HEK293T (cell line): ENCODE data around the gene KLHL22.
A peak's percentile ranks its signal among the peaks of the same experiment; 100 is the strongest.

Experiments
- CTCF ChIA-PET: fragments of 350-600 bp; formaldehyde crosslinking; extraction: SDS; loops from one replicate; lab custom pipeline; 2021; ENCODE audit warnings: antibody characterized with exemption, inconsistent platforms; lab: Yijun Ruan, JAX
- POLR2A ChIA-PET: fragments of 350-600 bp; formaldehyde crosslinking; extraction: SDS; loops from one replicate; lab custom pipeline; 2020; ENCODE audit warnings: antibody characterized with exemption, inconsistent platforms; lab: Yijun Ruan, JAX
- DNase-seq: peaks from one replicate; pipeline ENCODE4 v3.0.0; 2012; ENCODE audit warnings: mixed read lengths; ENCODE audit errors: extremely low spot score
- ARNT ChIP-seq: fragments of 450-650 bp; IDR thresholded peaks from 2 replicates; pipeline ENCODE4 v1.6.1; 2017; ENCODE audit warnings: mild to moderate bottlenecking
- BHLHE40 ChIP-seq: fragments of 450-650 bp; IDR thresholded peaks from 2 replicates; pipeline ENCODE4 v1.6.1; 2016; ENCODE audit warnings: mild to moderate bottlenecking, moderate library complexity, borderline replicate concordance
- CTBP1 ChIP-seq: fragments of 450-650 bp; IDR thresholded peaks from 2 replicates; pipeline ENCODE4 v1.6.1; 2016; ENCODE audit warnings: borderline replicate concordance
- ELF4 ChIP-seq: fragments of 450-650 bp; IDR thresholded peaks from 2 replicates; pipeline ENCODE4 v1.6.1; 2017; ENCODE audit warnings: antibody characterized with exemption
- FOXA1 ChIP-seq: fragments of 450-650 bp; IDR thresholded peaks from 2 replicates; pipeline ENCODE4 v1.6.1; 2016; ENCODE audit warnings: mild to moderate bottlenecking
- FOXK2 ChIP-seq: fragments of 450-650 bp; IDR thresholded peaks from 2 replicates; pipeline ENCODE4 v1.6.1; 2016; ENCODE audit warnings: mild to moderate bottlenecking
- FOXM1 ChIP-seq: fragments of 450-650 bp; IDR thresholded peaks from 2 replicates; pipeline ENCODE4 v1.6.1; 2017; ENCODE audit warnings: mild to moderate bottlenecking, borderline replicate concordance
- HDGF ChIP-seq: fragments of 450-650 bp; IDR thresholded peaks from 2 replicates; pipeline ENCODE4 v1.6.1; 2017; ENCODE audit warnings: antibody characterized with exemption, borderline replicate concordance
- L3MBTL2 ChIP-seq: fragments of 450-650 bp; conservative IDR thresholded peaks from 2 replicates; pipeline ENCODE4 v1.6.1; 2016; ENCODE audit warnings: mild to moderate bottlenecking
- LEF1 ChIP-seq: fragments of 450-650 bp; IDR thresholded peaks from 2 replicates; pipeline ENCODE4 v1.6.1; 2017; ENCODE audit warnings: mild to moderate bottlenecking, borderline replicate concordance
- NFRKB ChIP-seq: fragments of 450-650 bp; IDR thresholded peaks from 2 replicates; pipeline ENCODE4 v1.6.1; 2016; ENCODE audit warnings: mild to moderate bottlenecking, moderate library complexity
- PKNOX1 ChIP-seq: fragments of 450-650 bp; IDR thresholded peaks from 2 replicates; pipeline ENCODE4 v1.6.1; 2016
- SP1 ChIP-seq: fragments of 450-650 bp; IDR thresholded peaks from 2 replicates; pipeline ENCODE4 v1.6.1; 2017
- SUZ12 ChIP-seq: fragments of 450-650 bp; IDR thresholded peaks from 2 replicates; pipeline ENCODE4 v1.6.1; 2016; ENCODE audit warnings: mild to moderate bottlenecking
- TARDBP ChIP-seq: fragments of 450-650 bp; IDR thresholded peaks from 2 replicates; pipeline ENCODE4 v1.6.1; 2016
- ZNF384 ChIP-seq: fragments of 450-650 bp; IDR thresholded peaks from 2 replicates; pipeline ENCODE4 v1.6.1; 2016

KLHL22 gene

GRCh38 chr22:20436307-20436767, 59.3 kb downstream of the KLHL22 start:
- ChIA-PET POLR2A (interaction anchor here (0.7 to 1.2 kb wide), 3 partner anchors 18 to 117 kb away, joined by 3 to 4 read pairs (median 4); partner anchors contain the start of gene DGCR6L), CTCF (interaction anchor here (0.7 to 3.4 kb wide), 2 partner anchors 18 to 20 kb away, joined by 3 to 17 read pairs; no protein-coding TSS in a partner anchor)
- peak; percentile 55 for DNase-seq
- no peak for TF ChIP-seq NFRKB
- no peak for TF ChIP-seq ARNT
- TF ChIP-seq ZNF384 = no peak
- TF ChIP-seq SP1 = no peak
- no peak for TF ChIP-seq LEF1

GRCh38 chr22:20435436-20436306, 59.9 kb downstream of the KLHL22 start:
- CTCF ChIA-PET = interaction anchor here (1.1 to 3.4 kb wide), 2 partner anchors 17 to 49 kb away, joined by 3 to 17 read pairs; no protein-coding TSS in a partner anchor
- no peak for TF ChIP-seq CTBP1
- TF ChIP-seq FOXM1 = no peak
- TF ChIP-seq L3MBTL2 = no peak
- TF ChIP-seq FOXK2 = no peak
- no peak for TF ChIP-seq SUZ12
- TF ChIP-seq ARNT = no peak
- no peak for TF ChIP-seq LEF1
- TF ChIP-seq PKNOX1 = no peak
- TF ChIP-seq FOXA1 = no peak
- TF ChIP-seq SP1 = no peak
- TF ChIP-seq TARDBP = no peak
- no peak for TF ChIP-seq BHLHE40
- no peak for TF ChIP-seq HDGF
- TF ChIP-seq ELF4 = no peak
- no peak for TF ChIP-seq NFRKB
- DNase-seq = no peak
- POLR2A ChIA-PET = interaction anchor here (0.9 kb wide), 1 partner anchor 42 kb away, joined by 3 read pairs; the partner anchor contains the start of gene ZNF74

GRCh38 chr22:20434773-20435172, 60.8 kb downstream of the KLHL22 start:
- CTCF ChIA-PET = interaction anchor here (1.1 to 3.4 kb wide), 3 partner anchors 16 to 50 kb away, joined by 3 to 17 read pairs (median 6); no protein-coding TSS in a partner anchor
- no peak for DNase-seq
- TF ChIP-seq HDGF = no peak
- POLR2A ChIA-PET = interaction anchor here (0.9 kb wide), 1 partner anchor 41 kb away, joined by 3 read pairs; the partner anchor contains the start of gene ZNF74

- POLR2A ChIA-PET = interaction anchor here (0.8 to 0.9 kb wide), 2 partner anchors 21 to 41 kb away, joined by 3 read pairs; partner anchors contain the start of gene ZNF74
- CTCF ChIA-PET = interaction anchor here (1.1 to 3.4 kb wide), 3 partner anchors 16 to 50 kb away, joined by 3 to 17 read pairs (median 6); no protein-coding TSS in a partner anchor
- no peak for DNase-seq
- no peak for TF ChIP-seq TARDBP
- TF ChIP-seq SUZ12 = no peak
- no peak for TF ChIP-seq FOXM1
- TF ChIP-seq NFRKB = no peak
- TF ChIP-seq SP1 = no peak
- no peak for TF ChIP-seq ARNT
- no peak for TF ChIP-seq FOXK2
- TF ChIP-seq L3MBTL2 = no peak
- TF ChIP-seq ZNF384 = no peak
- TF ChIP-seq CTBP1 = no peak
- no peak for TF ChIP-seq HDGF
- no peak for TF ChIP-seq PKNOX1
- no peak for TF ChIP-seq FOXA1
- TF ChIP-seq BHLHE40 = no peak
- no peak for TF ChIP-seq LEF1
- TF ChIP-seq ELF4 = no peak
Measured at GRCh38 chr22:20434264-20434751, 61.3 kb downstream of the KLHL22 start.

- POLR2A ChIA-PET = interaction anchor here (0.8 to 0.9 kb wide), 2 partner anchors 21 to 40 kb away, joined by 3 read pairs; partner anchors contain the start of gene ZNF74
- CTCF ChIA-PET = interaction anchor here (0.6 to 3.4 kb wide), 3 partner anchors 15 to 420 kb away, joined by 3 to 17 read pairs (median 6); no protein-coding TSS in a partner anchor
- no peak for DNase-seq
- TF ChIP-seq HDGF (no peak), ZNF384 (no peak), NFRKB (no peak), L3MBTL2 (no peak), PKNOX1 (no peak), CTBP1 (no peak), ELF4 (no peak), FOXA1 (no peak), ARNT (no peak), FOXM1 (no peak), SP1 (no peak), BHLHE40 (no peak), LEF1 (no peak), TARDBP (no peak), SUZ12 (no peak)
Measured at GRCh38 chr22:20433686-20434241, 61.8 kb downstream of the KLHL22 start.
